Activated CD8-positive, alpha-beta memory T cell treated with anti-CD3 and anti-CD28 coated beads, Interleukin-2, amount 50 U/mL, for 24 hours (primary cell): ENCODE data around the gene SESN1.
A peak's percentile ranks its signal among the peaks of the same experiment; 100 is the strongest.
"Not testable (repeated sequence)": the region's sequence is repeated elsewhere in the genome, so short reads cannot be mapped to it uniquely, and the experiment has no call there.

Source experiments
- DNase-seq: peaks from one replicate; pipeline ENCODE4 v3.0.0-alpha.2; 2020; ENCODE audit errors: extremely low read depth

SESN1 gene

GRCh38 chr6:109094416-109095035 is at the start of gene SESN1:
Gene SESN1 (minus strand): TSS chr6:109094846. CDS start chr6:109094073, 773 bp downstream.
- DNase-seq: peak; percentile 67

- no peak for DNase-seq
Measured at GRCh38 chr6:109143191-109143590, 48.5 kb upstream of the SESN1 start.

- DNase-seq: not testable (repeated sequence)
Measured at GRCh38 chr6:109142067-109142466, 47.4 kb upstream of the SESN1 start.

- DNase-seq: no peak
Measured at GRCh38 chr6:109139109-109139508, 44.5 kb upstream of the SESN1 start.

- DNase-seq: not testable (repeated sequence)
Measured at GRCh38 chr6:109136530-109136929, 41.9 kb upstream of the SESN1 start.

- DNase-seq: not testable (repeated sequence)
Measured at GRCh38 chr6:109136039-109136438, 41.4 kb upstream of the SESN1 start.

- not testable (repeated sequence) for DNase-seq
Measured at GRCh38 chr6:109135600-109135999, 41.0 kb upstream of the SESN1 start.

GRCh38 chr6:109130065-109130464 is 35.4 kb upstream of the SESN1 start:
- DNase-seq: no peak

- DNase-seq: no peak
Measured at GRCh38 chr6:109125504-109125903, 30.9 kb upstream of the SESN1 start.

- no peak for DNase-seq
Measured at GRCh38 chr6:109124219-109124618, 29.6 kb upstream of the SESN1 start.

- no peak for DNase-seq
Measured at GRCh38 chr6:109121411-109121810, 26.8 kb upstream of the SESN1 start.

GRCh38 chr6:109118871-109119354 is 24.3 kb upstream of the SESN1 start:
- no peak for DNase-seq

- DNase-seq: no peak
Measured at GRCh38 chr6:109118337-109118736, 23.7 kb upstream of the SESN1 start.

- no peak for DNase-seq
Measured at GRCh38 chr6:109117346-109118035, 22.8 kb upstream of the SESN1 start.

- not testable (repeated sequence) for DNase-seq
Measured at GRCh38 chr6:109112663-109113062, 18.0 kb upstream of the SESN1 start.

- DNase-seq: not testable (repeated sequence)
Measured at GRCh38 chr6:109109663-109110062, 15.0 kb upstream of the SESN1 start.

- DNase-seq: no peak
Measured at GRCh38 chr6:109105681-109106080, 11.0 kb upstream of the SESN1 start.

- no peak for DNase-seq
Measured at GRCh38 chr6:109104512-109104911, 9.9 kb upstream of the SESN1 start.

- no peak for DNase-seq
Measured at GRCh38 chr6:109103942-109104341, 9.3 kb upstream of the SESN1 start.

GRCh38 chr6:109102762-109103161 is 8.1 kb upstream of the SESN1 start:
- no peak for DNase-seq

GRCh38 chr6:109097661-109098060 is 3.0 kb upstream of the SESN1 start:
- no peak for DNase-seq

GRCh38 chr6:109096208-109096607 is 1.6 kb upstream of the SESN1 start:
- DNase-seq: no peak

- no peak for DNase-seq
Measured at GRCh38 chr6:109095835-109096084, 1.1 kb upstream of the SESN1 start.
